ENCODE results near the gene SMYD3. TPM values are rescaled to one million over a fixed set of nuclear protein-coding genes. Genes with fewer than 3 reads are reported as not detected.

Gene SMYD3
- total and polyA plus RNA-seq, 2 donors (not counting 1 experiment from before 2014, with no cell fraction given) = 69.4 to 83.1 TPM

DNA sequence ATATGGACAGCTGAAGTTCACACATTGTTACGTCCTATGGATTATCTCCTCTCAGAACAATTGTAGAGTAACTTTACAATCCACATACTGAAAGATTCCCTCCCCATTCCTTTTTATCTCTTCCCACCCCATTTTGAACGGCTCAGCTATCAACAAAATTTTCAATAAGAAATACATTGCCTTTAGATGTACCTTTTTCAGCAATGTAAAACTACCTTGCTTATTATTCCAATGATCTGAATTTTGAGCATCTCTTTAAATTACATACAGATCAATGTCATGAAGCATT lies 503.7 kb downstream of the SMYD3 start:
- DNase-seq (ENCODE audit: low read depth in 2 of 2) = no peak
- no peaks in the 10 kb centered on the region for H3K27me3 ChIP-seq (ENCODE audit: control insufficient read depth, insufficient read depth, low read length)
- no peak overlapping the region for H3K4me2 ChIP-seq (ENCODE audit: extremely low read depth, insufficient read depth, low read length)
- H4K20me1 ChIP-seq (ENCODE audit: control insufficient read depth, extremely low read depth, insufficient read depth, low read length) = no peaks in the 10 kb centered on the region
- no peak overlapping the region for H3K4me3 ChIP-seq (replicated peaks in 1 of 4; ENCODE audit: control extremely low read depth in 1 of 4, insufficient read depth in 1 of 4, low read depth in 3 of 4, low read length in 4 of 4)
- H3K79me2 ChIP-seq (ENCODE audit: control insufficient read depth, insufficient read depth, low read length) = no peaks in the 10 kb centered on the region
- no peak overlapping the region for H3K9ac ChIP-seq (ENCODE audit: insufficient read depth, low read length)
- H2AFZ ChIP-seq (ENCODE audit: low read length) = no peak overlapping the region
- TF ChIP-seq, protein P1, sequence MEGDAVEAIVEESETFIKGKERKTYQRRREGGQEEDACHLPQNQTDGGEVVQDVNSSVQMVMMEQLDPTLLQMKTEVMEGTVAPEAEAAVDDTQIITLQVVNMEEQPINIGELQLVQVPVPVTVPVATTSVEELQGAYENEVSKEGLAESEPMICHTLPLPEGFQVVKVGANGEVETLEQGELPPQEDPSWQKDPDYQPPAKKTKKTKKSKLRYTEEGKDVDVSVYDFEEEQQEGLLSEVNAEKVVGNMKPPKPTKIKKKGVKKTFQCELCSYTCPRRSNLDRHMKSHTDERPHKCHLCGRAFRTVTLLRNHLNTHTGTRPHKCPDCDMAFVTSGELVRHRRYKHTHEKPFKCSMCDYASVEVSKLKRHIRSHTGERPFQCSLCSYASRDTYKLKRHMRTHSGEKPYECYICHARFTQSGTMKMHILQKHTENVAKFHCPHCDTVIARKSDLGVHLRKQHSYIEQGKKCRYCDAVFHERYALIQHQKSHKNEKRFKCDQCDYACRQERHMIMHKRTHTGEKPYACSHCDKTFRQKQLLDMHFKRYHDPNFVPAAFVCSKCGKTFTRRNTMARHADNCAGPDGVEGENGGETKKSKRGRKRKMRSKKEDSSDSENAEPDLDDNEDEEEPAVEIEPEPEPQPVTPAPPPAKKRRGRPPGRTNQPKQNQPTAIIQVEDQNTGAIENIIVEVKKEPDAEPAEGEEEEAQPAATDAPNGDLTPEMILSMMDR (conservative IDR thresholded peaks at IDR 0.05 in 1 of 2, IDR thresholded peaks at IDR 0.05 in 1 of 2; ENCODE audit: low read depth in 1 of 2, low read length in 2 of 2) = no peak
- no peak for TF ChIP-seq EZH2 (IDR thresholded peaks at IDR 0.05; ENCODE audit: low read length, missing control alignments)
- no peaks in the 10 kb centered on the region for H3K36me3 ChIP-seq (ENCODE audit: control insufficient read depth, insufficient read depth, low read length)
- H3K27ac ChIP-seq (ENCODE audit: insufficient read depth, low read length) = no peak overlapping the region
- peaks cover 12% of the 10 kb centered on the region for H3K4me1 ChIP-seq (ENCODE audit: control insufficient read depth, extremely low read depth, insufficient read depth, low read length)
- H3K9me3 ChIP-seq (ENCODE audit: control insufficient read depth, insufficient read depth, low read depth, low read length) = no peaks in the 10 kb centered on the region

DNA sequence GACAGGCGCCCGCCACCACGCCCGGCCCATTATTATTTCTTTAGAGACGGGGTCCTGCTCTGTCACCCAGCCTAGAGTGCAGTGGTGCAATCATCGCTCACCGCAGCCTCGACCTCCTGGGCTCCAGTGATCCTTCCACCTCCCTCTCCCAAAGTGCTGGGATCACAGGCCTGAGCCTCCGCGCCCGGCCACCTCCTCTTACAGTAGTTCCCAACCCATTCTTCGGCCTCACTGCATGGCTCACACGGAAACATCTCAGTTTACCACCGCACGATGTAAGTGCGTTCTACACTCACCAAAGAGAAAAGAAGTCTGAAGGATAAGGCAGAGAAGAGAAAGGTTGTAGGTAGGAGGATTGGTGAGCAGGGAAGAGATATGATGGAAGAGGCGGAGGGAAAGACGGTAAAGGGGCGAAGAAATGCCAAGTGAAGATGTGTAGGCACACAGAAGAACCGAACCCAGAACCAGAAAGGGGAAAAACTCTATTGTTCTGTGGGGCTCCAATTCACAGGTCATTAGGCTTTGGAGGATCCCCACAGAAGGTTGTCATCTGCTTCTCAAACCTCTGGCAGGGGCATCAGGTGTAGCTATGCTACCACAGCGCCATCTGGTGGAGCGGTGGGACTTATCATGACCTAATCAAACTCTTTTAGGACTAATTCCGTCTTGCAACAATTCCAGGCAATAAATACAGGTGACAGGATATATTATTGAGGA lies 504.2 kb downstream of the SMYD3 start:
- H3K9me3 ChIP-seq (ENCODE audit: control insufficient read depth, insufficient read depth, low read depth, low read length) = no peaks in the 10 kb centered on the region
- no peak overlapping the region for H2AFZ ChIP-seq (ENCODE audit: low read length)
- H3K4me3 ChIP-seq (replicated peaks in 1 of 4; ENCODE audit: control extremely low read depth in 1 of 4, insufficient read depth in 1 of 4, low read depth in 3 of 4, low read length in 4 of 4) = no peak overlapping the region
- H3K27ac ChIP-seq (ENCODE audit: insufficient read depth, low read length) = no peak overlapping the region
- H3K4me1 ChIP-seq (ENCODE audit: control insufficient read depth, extremely low read depth, insufficient read depth, low read length) = peaks cover 15% of the 10 kb centered on the region
- H3K27me3 ChIP-seq (ENCODE audit: control insufficient read depth, insufficient read depth, low read length) = no peaks in the 10 kb centered on the region
- H3K79me2 ChIP-seq (ENCODE audit: control insufficient read depth, insufficient read depth, low read length) = no peaks in the 10 kb centered on the region
- no peaks in the 10 kb centered on the region for H4K20me1 ChIP-seq (ENCODE audit: control insufficient read depth, extremely low read depth, insufficient read depth, low read length)
- H3K36me3 ChIP-seq (ENCODE audit: control insufficient read depth, insufficient read depth, low read length) = no peaks in the 10 kb centered on the region
- TF ChIP-seq, protein P1 (conservative IDR thresholded peaks at IDR 0.05 in 1 of 2, IDR thresholded peaks at IDR 0.05 in 1 of 2; ENCODE audit: low read depth in 1 of 2, low read length in 2 of 2) = peak; percentile 88 to 95
- TF ChIP-seq EZH2 (IDR thresholded peaks at IDR 0.05; ENCODE audit: low read length, missing control alignments) = no peak
- no peak overlapping the region for H3K4me2 ChIP-seq (ENCODE audit: extremely low read depth, insufficient read depth, low read length)
- DNase-seq (ENCODE audit: low read depth in 2 of 2) = peak; percentile 81 to 91
- no peak overlapping the region for H3K9ac ChIP-seq (ENCODE audit: insufficient read depth, low read length)

DNA sequence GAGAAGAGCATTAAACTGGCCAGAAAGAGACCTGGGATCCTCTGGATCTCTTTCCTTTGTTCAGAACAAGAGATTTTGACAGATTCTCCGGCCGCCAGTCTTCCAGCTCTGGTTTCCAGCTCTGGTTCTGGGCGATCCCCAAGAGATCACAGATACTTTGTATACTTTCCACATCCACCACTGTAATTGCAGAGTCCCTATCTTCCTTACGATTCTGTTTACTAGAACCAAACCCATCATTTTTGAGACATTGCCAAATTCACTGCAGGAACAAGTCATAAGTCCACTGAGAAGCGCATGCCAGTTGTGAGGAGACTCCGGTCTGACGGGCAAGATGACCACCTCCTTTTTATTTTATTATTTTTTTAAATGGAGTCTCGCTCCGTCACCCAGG lies 505.2 kb downstream of the SMYD3 start:
- Histone ChIP-seq H3K4me2 (ENCODE audit: extremely low read depth, insufficient read depth, low read length) (no peak overlapping the region), H3K9me3 (ENCODE audit: control insufficient read depth, insufficient read depth, low read depth, low read length) (no peaks in the 10 kb centered on the region), H3K36me3 (ENCODE audit: control insufficient read depth, insufficient read depth, low read length) (no peaks in the 10 kb centered on the region), H3K4me1 (ENCODE audit: control insufficient read depth, extremely low read depth, insufficient read depth, low read length) (peaks cover 21% of the 10 kb centered on the region), H3K27ac (ENCODE audit: insufficient read depth, low read length) (no peak overlapping the region), H2AFZ (ENCODE audit: low read length) (no peak overlapping the region), H3K9ac (ENCODE audit: insufficient read depth, low read length) (no peak overlapping the region), H3K4me3 (replicated peaks in 1 of 4; ENCODE audit: control extremely low read depth in 1 of 4, insufficient read depth in 1 of 4, low read depth in 3 of 4, low read length in 4 of 4) (no peak overlapping the region), H3K27me3 (ENCODE audit: control insufficient read depth, insufficient read depth, low read length) (no peaks in the 10 kb centered on the region), H3K79me2 (ENCODE audit: control insufficient read depth, insufficient read depth, low read length) (no peaks in the 10 kb centered on the region), H4K20me1 (ENCODE audit: control insufficient read depth, extremely low read depth, insufficient read depth, low read length) (no peaks in the 10 kb centered on the region)
- TF ChIP-seq EZH2 (IDR thresholded peaks at IDR 0.05; ENCODE audit: low read length, missing control alignments) = no peak
- TF ChIP-seq, protein P1 (conservative IDR thresholded peaks at IDR 0.05 in 1 of 2, IDR thresholded peaks at IDR 0.05 in 1 of 2; ENCODE audit: low read depth in 1 of 2, low read length in 2 of 2) = no peak
- DNase-seq (ENCODE audit: low read depth in 2 of 2) = peak; percentile 72 to 83
